Stimulated activated CD8-positive, alpha-beta memory T cell treated with anti-CD3 and anti-CD28 coated beads, Interleukin-4, amount 100 ng/mL, for 4 hours (primary cell): ENCODE results near the gene KCNMA1.

Experiments used
- DNase-seq, 2 donors: peaks; one replicate each; pipeline ENCODE4 v3.0.0-alpha.2; 2020; ENCODE audit warnings: low read depth in 2 of 2, low spot score in 1 of 2

Gene KCNMA1

DNA sequence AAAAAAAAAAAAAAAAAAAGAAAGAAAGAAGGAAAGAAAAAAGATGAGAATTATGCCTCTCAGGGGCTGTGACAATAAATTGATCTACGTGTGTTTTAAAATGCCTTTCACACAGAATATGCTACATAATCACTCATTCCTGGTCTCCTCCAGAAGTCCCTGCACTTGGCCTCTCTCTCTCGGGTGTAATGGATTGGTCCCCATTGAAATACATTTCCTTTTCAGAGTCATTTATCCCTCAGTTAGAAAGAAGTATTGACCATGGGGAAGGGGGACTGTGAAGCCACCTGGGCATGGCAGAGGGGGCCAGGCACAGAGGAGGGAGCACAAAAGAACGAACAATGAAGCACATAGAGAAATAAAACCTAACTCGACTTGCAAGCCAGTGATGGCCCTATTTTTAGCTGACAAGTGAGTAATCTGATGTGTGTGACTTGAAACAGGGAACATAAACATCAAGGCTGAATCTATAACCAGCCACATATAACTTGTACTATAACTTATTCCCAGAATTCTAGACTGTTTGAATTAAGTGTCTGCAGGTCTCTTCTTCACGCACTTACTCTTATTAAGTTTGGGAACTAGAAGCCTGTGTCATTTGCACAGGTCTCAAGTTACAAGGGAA is 490.8 kb downstream of the KCNMA1 start:
- DNase-seq: no peak

DNA sequence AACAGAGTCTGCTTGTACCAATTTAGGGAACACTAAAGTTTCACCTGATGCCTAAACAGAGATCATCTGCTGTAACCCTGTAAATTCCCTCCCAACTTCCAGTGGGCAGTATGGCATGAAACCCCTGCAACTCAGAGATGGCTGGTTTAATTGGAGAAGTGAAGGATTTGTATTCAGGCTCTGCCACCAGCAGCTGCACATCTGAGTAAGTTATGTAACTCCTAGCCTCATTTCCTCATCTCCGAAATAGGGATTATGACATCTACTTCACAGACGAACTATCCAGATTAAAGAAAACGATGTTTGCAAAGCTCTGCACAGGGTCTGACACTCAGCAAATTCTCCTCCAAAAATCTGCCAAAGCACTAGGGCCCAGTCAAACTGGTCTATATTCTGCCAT is 493.0 kb downstream of the KCNMA1 start:
- no peak for DNase-seq

DNA sequence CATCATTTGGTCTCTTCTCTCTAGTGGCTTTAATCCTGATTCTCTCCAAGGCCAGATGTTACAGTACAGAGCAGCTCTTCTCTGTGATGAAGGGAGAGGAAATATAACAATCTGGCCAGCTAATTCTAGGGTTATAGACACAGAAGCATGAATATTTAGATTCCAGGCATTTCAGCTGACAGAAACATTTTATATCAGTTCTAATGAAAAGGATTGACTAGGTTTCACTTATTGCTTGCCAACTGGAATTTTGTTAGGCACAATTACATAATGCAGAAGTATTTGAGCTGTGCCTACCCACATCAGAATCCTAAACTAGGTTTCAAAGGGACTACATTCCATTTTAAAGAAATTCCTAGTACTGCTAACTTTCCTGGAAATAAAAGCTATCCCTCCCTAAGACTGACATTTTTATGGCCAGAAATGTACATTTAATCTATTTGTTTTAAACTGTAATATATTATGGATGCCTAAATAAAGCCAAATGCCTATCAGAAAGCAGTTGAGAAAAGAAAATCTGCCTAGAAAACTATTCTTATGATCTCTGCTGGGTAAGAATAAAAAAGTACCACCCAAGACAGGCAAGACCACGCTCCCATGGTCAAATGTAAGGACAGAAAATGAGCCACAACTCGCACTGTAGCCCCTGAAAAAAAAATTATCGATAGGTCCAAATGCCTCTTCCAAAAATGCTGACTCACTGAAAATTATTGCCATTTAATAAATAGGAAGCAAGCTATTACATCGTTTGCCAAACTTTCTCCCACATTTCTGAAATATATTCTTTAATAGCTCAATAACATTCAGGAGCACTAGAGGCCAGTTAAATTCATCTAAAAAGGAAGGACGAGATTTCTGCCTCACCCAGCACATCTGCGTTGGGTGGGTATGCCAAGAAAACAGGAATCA is 498.1 kb downstream of the KCNMA1 start:
- no peak for DNase-seq

DNA sequence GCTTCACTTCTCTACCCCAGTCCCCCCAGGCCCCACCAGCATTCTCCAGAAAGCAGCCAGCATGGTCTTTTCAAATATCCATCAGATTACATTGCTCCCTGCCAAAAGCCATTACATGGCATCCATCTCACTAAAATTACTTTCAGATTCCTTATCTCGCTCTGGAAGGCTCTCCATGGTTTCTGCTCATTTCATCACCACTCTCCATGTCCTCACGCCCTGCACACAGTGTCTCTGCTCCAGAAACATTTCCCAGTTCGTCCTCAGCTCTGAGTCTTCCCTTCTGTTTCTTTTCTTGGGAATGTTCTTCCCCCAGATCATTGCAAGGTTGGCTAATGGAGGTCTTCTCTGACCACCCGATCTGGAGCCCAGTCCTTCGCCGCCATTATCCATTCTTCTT is 499.1 kb downstream of the KCNMA1 start:
- DNase-seq: no peak

DNA sequence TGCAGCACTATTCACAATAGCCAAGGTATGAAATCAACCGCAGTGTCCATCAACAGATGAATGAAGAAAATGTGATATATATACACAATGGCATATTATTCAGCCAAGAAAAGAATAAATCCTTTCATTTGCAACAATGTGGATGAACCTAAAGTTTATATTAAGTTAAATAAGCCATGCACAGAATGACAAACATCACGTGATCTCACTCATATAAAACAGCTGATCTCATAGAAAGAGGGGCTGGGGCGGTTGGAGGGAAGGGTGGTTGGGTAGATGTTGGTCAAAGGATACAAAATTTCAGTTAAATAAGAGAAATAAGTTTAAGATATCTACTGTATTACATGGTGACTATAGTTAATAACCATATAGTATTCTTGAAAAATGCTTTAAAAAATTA is 502.1 kb downstream of the KCNMA1 start:
- DNase-seq: no peak

DNA sequence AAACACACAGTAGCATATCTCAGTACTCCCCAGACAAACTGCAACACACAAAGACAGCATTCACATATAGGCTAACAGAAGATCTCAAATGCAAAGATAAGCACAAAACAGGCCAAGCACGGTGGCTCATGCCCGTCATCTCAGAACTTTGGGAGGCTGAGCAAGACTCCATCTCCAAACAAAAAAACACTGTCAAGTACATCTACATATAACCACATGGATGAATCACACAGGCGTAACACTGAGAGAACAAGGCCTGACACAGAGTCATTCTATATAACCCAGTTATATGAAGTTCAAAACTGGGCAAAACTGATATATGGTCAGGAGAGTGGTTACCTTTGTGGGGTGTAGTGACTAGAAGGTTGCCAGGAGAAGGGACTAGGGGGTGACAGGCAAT is 506.4 kb downstream of the KCNMA1 start:
- no peak for DNase-seq

DNA sequence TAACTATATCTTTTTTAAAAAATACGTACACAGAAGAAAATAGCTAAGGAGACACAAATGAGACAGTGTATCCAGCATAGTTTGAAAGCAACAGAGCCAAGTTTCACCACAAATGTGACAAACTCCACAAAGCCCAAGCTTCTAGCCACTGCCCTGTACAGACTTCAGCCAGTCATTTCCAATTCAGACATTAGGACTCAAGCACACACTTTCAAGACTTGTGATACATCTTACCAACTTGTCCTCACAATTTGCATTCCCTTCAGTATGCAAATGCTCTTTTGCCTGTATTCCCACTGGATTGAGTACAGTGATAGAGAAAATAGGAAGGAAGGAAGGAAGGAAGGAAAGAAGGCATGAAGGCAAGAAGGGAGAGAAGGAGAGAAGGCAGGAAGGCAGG is 510.4 kb downstream of the KCNMA1 start:
- DNase-seq: no peak

DNA sequence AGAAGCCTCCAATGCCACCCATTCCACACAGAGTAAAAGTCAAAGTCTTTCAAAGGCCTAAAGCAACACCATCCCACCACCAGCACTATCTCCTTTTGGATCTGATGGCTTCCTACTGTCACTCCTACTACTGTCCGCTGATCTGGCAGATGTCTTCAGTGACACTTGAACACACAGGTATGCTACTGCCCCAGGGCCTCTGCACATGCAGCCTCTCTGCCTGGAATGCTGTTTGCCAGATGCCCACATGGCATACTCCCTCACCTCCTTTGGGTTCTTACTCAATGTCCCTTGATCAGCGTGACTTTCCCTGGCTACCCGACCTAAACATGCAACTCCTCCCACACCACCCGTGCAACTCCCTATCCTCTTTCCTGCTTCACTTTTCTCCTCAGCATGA is 512.4 kb downstream of the KCNMA1 start:
- DNase-seq: no peak

DNA sequence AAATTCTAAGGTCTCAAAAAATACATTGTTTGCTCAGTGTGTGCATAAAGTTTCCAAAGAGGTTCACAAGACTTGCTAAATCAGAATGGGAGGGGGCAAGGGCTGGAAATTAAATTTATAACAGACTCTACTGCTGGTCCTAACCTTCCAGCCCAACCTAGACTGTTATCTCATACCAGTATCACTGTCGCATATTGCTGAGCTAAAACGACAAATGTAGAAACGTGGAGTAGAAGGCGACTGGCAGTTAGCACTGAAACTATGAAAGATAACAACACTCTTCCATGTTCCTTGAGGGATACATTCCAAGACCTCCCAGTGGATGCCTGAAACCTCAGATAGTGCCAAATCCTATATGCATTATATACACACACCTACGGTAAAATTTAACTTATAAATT is 514.3 kb downstream of the KCNMA1 start:
- DNase-seq: no peak

DNA sequence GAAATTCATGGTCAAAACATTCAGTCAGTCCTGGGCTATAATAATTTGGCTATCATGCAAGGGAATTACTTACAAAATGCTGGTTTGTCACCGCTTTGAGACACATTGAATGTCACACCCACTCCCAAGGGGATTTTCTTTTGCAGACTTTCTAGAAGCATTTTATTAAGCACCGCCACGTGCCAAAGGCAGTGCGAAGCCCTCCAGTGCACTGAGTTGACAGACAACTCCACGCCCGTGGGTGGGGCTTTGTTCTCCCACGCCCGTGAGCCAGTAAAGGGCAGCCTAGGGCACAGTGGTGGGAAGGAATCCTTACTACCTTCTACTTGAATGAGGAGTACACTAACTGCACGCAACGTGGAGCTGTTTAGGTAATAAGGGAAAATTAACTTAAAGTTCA is 515.8 kb downstream of the KCNMA1 start:
- no peak for DNase-seq

DNA sequence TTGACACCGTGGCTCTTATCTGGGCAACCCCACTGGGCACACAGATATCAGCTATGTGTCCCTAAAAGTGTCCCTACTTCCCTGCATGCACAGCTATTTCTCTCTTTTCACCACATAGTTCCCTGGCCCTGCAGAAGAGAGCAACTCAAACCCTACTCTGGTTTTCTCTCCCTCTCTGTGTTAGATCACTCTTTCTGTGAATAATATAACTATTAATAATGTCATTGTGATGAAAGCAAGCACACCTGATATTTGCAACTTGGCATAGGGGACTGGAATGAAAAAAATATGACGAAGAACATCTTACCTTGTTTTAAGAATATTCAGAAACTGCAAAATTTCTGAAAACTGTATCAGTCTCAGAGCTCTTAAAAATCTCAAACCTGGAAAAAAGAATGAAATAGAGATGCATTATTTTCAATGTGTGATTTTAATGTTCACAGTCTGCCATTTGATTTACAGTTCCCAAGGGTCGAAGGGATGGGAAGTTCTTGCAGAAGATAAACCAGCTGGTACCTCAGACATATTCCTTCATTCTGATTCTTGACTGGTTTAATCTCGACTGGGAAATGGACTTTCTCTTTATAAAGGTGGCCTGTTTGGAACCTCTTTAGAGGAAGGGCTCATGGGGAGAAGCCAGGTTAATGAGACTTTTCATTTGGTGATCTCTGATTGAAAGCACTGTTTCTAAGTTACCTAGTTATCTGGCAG is 516.8 kb downstream of the KCNMA1 start:
- no peak for DNase-seq

DNA sequence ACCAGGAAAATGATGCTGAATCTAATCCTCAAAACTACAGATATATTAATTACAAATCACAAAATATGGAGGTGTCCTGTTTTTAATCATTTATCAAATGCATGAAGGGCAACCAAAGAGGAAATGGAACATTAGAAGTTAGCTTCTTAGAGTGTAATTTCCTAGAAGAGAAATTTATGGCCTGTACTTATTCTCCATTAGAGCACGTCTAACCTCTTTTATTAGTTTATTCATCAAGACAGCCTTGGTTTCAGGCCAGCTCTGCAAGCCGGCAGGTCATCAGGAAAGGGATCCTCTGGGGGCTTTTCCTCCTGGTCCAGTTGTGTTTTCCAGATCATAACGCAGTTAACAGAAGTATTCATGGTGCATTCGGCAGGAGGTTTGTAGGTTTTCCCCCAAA is 517.6 kb downstream of the KCNMA1 start:
- DNase-seq: no peak

DNA sequence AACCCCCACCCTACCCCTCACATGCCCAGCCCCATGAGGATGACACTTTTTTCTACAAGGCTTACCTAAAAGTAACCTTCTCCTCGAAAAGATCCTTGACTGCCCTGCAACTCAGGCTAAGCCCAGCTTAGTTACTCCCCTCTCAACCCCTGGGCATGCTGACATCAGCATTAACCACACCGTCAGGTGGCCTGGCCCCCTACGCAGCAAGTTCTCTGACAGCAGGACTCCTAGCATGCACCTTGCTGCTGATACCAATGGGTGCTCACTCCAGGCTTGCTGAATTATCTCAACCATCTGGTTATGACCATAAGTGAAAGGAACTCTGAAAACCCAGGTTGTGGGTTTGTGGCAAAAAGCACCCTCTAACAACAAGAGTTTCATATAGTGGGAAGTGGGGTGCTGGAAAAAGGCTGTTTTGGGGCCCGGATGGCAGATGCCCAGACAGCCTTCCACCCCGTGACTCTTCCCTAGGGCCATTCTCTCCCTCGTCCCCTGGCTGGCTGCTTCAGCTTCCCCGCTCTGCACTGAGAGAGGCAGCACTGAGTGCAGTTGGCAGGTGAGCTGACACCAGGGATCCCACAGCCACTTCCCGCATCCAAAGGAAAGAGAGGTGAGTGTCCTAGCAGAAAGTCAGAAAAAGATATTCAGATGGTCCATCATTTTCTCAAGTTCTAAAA is 518.9 kb downstream of the KCNMA1 start:
- no peak for DNase-seq

DNA sequence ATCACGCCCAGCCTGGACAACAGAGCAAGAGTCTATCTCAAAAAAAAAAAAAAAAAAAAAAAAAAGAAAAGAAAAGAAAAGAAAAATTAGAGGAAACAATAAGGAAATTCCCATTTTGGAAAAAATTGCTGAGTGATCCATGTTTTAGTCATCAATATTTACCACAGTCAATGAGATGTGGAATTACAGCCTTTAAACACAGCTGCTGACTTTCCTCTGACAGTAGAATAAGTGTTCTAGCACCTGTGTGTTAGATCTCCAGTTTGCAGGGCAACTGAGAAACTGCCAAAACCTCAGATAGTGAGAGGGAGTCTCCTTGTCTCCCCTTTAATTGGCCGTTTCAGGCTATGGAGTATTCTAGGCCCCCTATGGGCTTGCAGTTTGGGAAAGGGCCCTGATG is 520.1 kb downstream of the KCNMA1 start:
- no peak for DNase-seq

DNA sequence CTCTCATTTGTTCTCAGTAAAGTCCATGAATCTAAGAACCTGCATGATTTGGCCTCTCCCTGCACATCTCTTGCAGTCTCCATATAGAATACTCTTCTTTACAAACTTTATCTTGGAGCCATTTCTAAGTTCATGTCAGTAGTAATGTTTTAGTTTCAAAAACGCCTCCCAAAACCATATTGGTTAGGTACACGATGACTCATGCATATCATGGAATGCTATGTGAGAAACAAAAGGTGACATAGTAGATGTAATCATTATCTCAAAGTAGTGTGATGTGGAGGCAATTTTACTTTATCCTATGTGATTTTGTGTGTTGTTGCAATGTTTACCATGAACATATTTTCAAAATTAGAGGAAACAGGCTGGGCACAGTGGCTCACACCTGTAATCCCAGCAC is 520.7 kb downstream of the KCNMA1 start:
- DNase-seq: no peak

DNA sequence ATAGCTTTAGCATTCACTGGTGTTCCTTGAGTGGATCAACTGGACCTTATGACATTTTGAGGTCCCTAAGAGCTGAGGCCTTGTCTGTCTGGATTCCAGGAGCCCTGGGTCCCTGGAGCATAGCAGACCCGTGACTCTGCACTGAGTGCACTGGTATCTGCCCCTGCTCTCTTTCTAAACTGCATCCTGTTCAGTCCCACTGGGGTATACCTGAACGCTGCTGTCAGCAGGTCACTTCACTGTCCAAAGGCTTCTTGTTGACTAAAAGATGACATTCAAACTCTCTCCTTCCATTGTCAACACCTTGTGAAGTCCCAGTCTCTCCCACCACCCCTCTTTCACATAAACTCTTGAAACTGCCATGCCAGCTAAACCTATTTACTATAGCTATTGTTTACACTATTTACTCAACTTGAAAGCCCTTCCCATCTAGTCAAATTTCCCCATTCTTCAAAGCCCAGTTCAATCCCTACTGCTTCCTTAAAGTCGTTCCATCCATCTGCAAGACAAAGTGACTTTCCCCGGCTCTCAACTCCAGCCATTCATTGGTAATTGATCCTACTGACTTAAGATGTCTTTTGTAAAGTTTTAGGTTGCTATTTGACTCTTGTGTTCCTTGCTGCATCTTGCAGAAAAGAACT is 523.3 kb downstream of the KCNMA1 start:
- DNase-seq: no peak

DNA sequence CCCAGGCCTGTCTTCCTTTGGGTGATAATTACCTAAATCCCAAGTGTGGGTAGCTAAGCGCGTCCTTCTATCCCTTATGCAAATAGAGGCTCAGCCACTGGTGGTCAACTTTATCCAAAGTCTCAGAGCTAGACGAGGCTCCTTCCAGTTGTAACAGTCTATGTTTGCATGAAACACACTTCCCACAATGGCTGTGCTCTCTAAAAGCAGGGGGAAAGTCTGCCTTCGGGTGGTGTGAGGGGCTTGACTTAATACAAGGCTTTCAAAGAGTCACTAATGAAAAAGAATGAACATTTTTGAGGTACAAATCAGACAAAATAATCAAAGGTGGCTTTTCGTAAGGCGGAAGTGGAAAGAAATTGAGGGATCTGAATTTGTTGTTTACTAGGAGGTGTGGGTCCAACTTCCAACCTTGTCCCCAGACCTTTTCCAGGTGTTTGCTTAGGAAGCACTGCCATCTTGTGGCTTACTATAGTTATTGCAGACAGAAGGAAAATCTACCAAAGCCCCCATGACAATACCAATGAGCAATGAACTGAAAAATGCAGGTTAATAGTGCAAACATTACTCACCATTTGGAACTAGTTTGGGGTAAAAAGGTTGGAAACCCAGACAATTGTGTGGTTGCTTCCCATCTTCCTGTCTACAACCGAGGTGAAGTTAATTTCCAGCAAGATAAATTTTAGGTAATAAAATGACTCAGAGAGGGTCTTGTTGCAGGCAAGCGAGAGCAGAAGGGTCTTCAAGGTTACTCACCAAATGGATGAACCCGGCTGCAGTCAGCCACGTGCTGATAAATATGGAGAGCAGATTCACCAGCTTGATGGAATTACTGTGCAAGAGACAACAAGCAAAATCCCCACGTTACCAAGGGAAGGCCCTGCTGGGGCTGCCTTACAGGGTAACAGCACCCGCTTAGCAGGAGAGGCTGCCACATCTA is 525.7 kb downstream of the KCNMA1 start:
- DNase-seq: no peak

DNA sequence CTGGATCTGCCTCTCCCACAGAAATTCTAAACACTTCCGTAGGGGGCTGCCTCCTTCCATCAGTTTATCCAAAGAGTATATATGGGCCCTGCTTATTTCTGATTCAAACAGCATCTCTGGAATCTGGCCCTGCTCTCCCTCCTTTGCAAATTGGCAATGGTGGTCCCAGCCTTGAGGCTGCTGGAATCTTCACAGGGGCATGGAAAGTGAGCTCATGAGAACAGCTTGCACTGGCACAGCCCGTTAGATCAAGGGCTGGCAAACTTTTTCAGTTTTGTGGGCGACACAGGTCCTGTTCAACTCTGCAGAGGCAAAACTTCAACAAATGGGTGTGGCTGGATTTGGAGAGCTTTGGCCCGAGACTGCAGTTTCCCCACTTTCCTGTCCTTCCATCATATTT is 526.9 kb downstream of the KCNMA1 start:
- no peak for DNase-seq

DNA sequence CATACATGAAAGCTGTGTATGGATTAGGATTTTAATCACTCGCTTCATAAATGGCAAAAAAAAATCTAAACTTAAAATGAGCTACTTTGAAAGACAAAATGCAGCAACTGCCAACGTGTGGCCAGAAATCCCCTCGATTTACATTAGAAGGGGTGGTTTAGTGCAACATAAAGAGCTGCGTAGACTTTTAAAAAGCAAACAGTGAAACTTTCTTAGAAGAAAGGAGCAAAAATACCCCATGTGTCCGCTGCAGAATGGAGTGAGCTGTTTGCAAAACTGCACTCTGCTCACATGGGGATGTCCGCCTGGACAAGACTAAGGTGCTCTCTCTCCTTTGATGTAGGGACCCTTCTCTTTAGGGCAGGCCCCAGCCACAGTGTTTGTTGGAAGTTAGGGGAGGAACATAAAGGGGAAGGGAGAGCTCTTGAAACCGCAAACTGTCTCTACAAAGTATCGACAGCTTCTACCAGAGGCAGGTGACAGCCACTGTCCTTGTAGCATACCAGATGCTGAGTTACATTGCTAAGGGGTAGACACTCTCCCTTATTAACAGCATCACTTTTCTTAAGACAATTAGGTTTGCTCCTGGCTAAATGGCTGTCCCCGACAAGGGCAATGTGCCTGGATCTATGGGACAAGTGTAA is 528.1 kb downstream of the KCNMA1 start:
- no peak for DNase-seq

DNA sequence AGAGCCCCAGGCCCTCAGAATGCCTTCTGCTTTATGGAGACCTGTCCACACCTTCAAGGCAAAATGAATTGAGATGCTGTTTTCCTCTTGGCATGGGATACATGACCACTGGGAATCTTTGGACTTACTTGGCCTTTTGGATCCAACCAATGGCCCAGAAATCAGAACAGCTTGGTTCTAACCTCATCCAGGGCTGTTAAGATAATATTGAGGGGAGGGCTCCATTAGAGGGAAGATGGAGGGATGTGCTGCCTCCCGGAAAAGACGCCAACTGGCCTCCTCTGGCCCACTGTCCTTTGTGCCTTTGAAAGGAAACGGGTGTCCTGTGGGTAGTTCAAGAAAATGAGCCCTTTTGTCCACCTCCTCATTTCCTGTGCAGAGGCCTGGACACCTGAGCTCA is 530.9 kb downstream of the KCNMA1 start:
- no peak for DNase-seq
